ENCODE measurements around the gene GTF3C2.
A peak's percentile ranks its signal among the peaks of the same experiment; 100 is the strongest.

- no peak for TF ChIP-seq HMGXB4 (CRISPR knock-in tag; IDR thresholded peaks at IDR 0.05; ENCODE audit: borderline replicate concordance)
- TF ChIP-seq EP300 (IDR thresholded peaks at IDR 0.05) = no peak
- TF ChIP-seq RCOR1 (IDR thresholded peaks at IDR 0.05; ENCODE audit: low read depth, low read length) = no peak
- TF ChIP-seq NPAS2 (CRISPR knock-in tag; IDR thresholded peaks at IDR 0.05; ENCODE audit: borderline replicate concordance) = no peak
- no peak for TF ChIP-seq KDM1A (IDR thresholded peaks at IDR 0.05; ENCODE audit: low read depth)
- TF ChIP-seq CTCF (IDR thresholded peaks at IDR 0.05) = no peak
- no peak for TF ChIP-seq E2F6 (IDR thresholded peaks at IDR 0.05; ENCODE audit: borderline replicate concordance, low read depth)
- TF ChIP-seq HES2 (IDR thresholded peaks at IDR 0.05) = no peak
- peak in 1 of 2 experiments; percentile 37; a peak in 1 of 4 replicates for TF ChIP-seq CEBPB (IDR thresholded peaks at IDR 0.05)
- no peak for TF ChIP-seq ESRRA (IDR thresholded peaks at IDR 0.05; ENCODE audit: borderline replicate concordance, low read length)
- no peak for TF ChIP-seq RAD21 (conservative IDR thresholded peaks at IDR 0.05 in 1 of 2, IDR thresholded peaks at IDR 0.05 in 1 of 2)
- no peak for TF ChIP-seq POLR2A (IDR thresholded peaks at IDR 0.05; ENCODE audit: low read length)
- no peak for TF ChIP-seq ELK1 (IDR thresholded peaks at IDR 0.05; ENCODE audit: low read depth, low read length)
Measured at GRCh38 chr2:27324720-27325119, 31.8 kb downstream of the GTF3C2 start.

All from A549 (cell line).